Thoracic aorta (tissue), 2 donors: ENCODE measurements around the gene DCDC2B. TPM values are rescaled to one million over a fixed set of nuclear protein-coding genes. Genes with fewer than 3 reads are reported as not detected.
A peak's percentile ranks its signal among the peaks of the same experiment; 100 is the strongest.

Experiments used
- ATAC-seq: fragments of 150-250 bp; one replicate; pipeline ENCODE4 v1.8.0; 2017; ENCODE audit warnings: low read depth; ENCODE audit not compliant: insufficient number of reproducible peaks, low FRiP score
- DNase-seq: peaks from one replicate; pipeline ENCODE4 v3.0.0-alpha.2; 2020; ENCODE audit warnings: low spot score
- H3K27ac ChIP-seq, 2 donors: fragments of 200-600 bp; sonication (generic); 1 replicate in 1 of 2; 2 replicates in 1 of 2; pipeline ENCODE4 v1.5.1; 2016; ENCODE audit warnings: mild to moderate bottlenecking in 2 of 2, moderate library complexity in 2 of 2
- H3K27me3 ChIP-seq: fragments of 200-600 bp; sonication (generic); replicated peaks from 2 replicates; pipeline ENCODE4 v1.6.0; 2016; ENCODE audit warnings: mild to moderate bottlenecking; ENCODE audit not compliant: insufficient read depth
- H3K36me3 ChIP-seq: fragments of 200-600 bp; sonication (generic); one replicate; pipeline ENCODE4 v1.5.1; 2016
- H3K4me1 ChIP-seq, 2 donors: fragments of 200-600 bp; sonication (generic); 1 replicate in 1 of 2; 2 replicates in 1 of 2; pipeline versions ENCODE4 v1.5.1 to v1.6.0; 2016; ENCODE audit warnings: low read depth in 2 of 2, mild to moderate bottlenecking in 1 of 2; ENCODE audit not compliant: control insufficient read depth in 1 of 2
- H3K4me3 ChIP-seq: fragments of 200-600 bp; sonication (generic); 2 replicates; pipeline ENCODE4 v1.5.1; 2016; ENCODE audit warnings: mild to moderate bottlenecking
- H3K9me3 ChIP-seq: fragments of 200-600 bp; sonication (generic); 2 replicates; pipeline ENCODE4 v1.5.1; 2016
- total RNA-seq, 2 donors: library from RNA; depleted of rRNA; stranded (reverse); fragments of >200 nt; gene quantifications; one replicate each; pipeline versions ENCODE4 v1.1.0 to v1.2.3, GENCODE V29; 2016
- TF ChIP-seq, protein P1 (sequence below): fragments of 200-600 bp; sonication (generic); IDR thresholded peaks from one replicate; pipeline ENCODE4 v1.5.1; 2019; ENCODE audit warnings: antibody characterized with exemption

DCDC2B gene
- total RNA-seq, 2 donors from 2014 or later = not detected

DNA sequence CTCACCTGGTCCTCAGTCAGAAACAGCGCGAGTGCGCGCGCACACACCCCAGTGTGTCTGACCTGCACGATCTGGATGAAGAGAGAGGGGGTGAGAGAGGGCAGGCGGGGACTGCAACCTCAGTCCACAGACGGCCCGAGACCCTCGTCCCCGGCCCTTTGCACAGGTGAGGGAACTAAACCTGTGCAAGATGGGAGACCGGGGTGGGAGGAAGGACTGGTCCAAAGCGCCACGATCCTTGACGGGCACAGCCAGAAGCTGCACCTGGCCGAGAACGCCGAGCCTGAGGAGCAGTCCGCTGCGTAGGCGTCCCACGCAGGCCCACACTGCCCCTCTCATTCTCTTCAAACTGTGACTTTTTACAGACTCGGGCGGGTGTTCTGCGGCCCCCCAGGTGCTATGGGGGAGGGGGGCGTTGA lies 3.9 kb upstream of the DCDC2B start:
- H3K9me3 ChIP-seq = no peaks in the 10 kb centered on the region
- peaks cover 15 to 28% of the 10 kb centered on the region in 2 donors for H3K4me1 ChIP-seq
- no peaks in the 10 kb centered on the region for H3K36me3 ChIP-seq
- H3K4me3 ChIP-seq = peak overlapping the region; percentile 75
- no peak overlapping the region for H3K27ac ChIP-seq
- TF ChIP-seq, protein P1, sequence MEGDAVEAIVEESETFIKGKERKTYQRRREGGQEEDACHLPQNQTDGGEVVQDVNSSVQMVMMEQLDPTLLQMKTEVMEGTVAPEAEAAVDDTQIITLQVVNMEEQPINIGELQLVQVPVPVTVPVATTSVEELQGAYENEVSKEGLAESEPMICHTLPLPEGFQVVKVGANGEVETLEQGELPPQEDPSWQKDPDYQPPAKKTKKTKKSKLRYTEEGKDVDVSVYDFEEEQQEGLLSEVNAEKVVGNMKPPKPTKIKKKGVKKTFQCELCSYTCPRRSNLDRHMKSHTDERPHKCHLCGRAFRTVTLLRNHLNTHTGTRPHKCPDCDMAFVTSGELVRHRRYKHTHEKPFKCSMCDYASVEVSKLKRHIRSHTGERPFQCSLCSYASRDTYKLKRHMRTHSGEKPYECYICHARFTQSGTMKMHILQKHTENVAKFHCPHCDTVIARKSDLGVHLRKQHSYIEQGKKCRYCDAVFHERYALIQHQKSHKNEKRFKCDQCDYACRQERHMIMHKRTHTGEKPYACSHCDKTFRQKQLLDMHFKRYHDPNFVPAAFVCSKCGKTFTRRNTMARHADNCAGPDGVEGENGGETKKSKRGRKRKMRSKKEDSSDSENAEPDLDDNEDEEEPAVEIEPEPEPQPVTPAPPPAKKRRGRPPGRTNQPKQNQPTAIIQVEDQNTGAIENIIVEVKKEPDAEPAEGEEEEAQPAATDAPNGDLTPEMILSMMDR = no peak
- no peak for ATAC-seq
- no peak for DNase-seq
- H3K27me3 ChIP-seq = no peaks in the 10 kb centered on the region

DNA sequence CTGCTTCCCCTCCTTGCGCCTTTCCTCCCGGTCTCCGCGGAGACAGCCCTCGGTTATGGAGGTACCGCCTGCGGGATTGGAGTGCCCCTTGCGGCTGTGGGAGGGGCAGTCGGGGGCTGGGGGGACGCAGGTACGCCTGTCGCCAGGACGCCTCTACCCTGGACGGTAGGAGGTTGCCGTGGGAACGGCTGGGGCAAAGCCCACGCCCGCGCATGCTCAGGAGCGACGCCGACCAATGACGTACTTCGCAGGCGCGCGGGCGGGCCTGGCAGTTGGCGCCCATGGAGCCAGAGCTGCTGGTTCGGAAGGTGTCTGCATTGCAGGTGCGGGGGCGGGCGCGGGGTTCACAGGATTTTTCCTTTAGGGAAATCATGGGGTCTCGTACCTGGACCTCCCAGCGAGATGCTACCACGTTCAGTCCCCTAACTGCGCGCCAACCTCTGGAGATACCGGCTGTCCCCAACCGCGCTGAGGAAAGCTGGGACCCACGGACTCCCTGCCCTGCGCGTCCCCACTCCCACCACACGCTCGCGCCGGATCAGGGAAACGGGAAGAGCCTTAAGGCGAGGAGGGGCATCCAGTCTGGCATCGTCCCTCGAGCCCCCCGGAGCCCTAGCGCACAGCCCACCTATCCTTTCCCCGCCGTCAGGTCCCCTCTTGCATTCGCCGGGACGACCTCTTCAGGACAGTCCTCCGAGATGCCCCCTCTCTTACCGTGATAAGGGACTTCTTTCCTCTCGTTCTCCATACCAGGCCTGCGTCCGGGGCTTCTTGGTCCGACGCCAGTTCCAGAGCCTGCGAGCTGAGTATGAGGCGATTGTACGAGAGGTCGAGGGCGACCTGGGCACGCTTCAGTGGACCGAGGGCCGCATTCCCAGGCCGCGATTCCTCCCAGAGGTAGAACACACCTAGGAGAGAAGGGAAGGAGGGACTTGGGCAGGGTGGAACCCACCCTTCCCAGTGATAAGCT lies 3.2 kb upstream of the DCDC2B start, which contains the start of gene IQCC:
TSS of gene IQCC (plus strand) at position 271 of the 970 bp plus-strand sequence. CDS start at position 282, 11 bp downstream.
- peak; percentile 28 for DNase-seq
- no peak for ATAC-seq
- no peak within 1 kb of the TSS for H3K27ac ChIP-seq

DNA sequence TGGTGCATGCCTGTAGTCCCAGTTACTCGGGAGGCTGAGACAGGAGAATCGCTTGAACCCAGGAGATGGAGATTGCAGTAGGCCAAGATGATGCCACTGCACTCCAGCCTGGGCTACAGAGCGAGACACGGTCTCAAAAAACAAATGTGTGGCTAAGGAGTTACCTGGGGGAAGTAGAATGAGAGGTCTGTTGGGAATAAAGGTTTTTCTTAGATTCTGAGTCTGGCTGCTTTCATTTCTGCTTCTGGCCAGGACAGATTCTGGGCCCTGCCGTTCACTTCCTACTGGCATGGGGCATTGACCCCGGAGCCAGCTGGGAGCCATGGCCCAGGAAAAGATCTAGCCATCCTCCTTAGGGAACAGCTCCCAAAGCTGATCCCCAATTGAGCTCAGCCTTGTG lies 420 bp upstream of the DCDC2B start:
- H3K27ac ChIP-seq = no peak overlapping the region
- no peak for ATAC-seq

More for the DNA sequence above, 3.2 kb upstream of the DCDC2B start, which contains the start of gene IQCC:
- Histone ChIP-seq H3K27me3 (no peaks in the 10 kb centered on the region), H3K36me3 (no peaks in the 10 kb centered on the region), H3K9me3 (no peaks in the 10 kb centered on the region), H3K4me1 (peaks cover 14 to 25% of the 10 kb centered on the region in 2 donors), H3K4me3 (peak within 1 kb of the TSS; percentile 75)
- TF ChIP-seq, protein P1 = no peak

DNA sequence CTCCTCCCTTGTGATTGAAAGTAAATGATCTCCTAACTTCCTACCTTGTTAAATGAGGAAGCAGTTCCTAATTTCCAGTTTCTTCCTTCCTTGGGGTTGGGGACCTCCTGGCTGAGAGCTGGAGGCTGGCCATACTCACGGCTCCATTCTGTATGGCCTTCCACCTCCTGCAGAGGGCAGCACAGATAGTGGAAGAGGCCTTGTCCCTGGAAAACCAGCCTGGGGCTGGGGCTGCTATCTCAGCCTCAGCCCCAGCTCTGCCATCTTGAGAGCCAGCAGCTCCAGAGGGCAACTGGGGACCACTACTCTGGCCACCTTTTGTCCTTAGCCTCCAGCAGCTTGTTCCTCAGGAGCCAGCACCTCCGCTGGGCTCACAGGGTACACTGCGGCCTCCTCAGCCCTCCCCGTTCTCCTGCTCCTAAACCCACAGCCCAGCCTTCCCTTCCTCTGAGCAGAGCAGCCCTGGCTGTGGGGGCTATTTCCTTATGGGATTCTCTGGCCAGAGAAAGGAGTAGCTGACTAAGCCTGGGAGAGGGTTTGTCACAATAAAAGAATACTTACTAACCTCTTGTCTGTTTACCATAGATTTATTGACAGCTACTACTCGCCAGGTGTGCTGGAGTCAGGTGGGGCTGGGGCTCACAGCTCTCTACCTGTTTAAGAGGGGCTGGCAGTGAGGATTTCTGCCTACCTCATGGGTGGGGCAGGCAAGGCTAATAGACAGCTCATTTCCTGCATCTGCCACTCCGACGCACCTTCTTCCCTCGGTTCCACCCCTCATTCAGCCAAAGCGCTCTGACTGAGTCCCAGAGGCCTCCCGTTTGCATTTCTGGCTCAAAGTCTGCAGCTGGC lies 7.0 kb downstream of the DCDC2B start:
- DNase-seq (no peak), ATAC-seq (no peak)
- H3K9me3 ChIP-seq = no peaks in the 10 kb centered on the region
- TF ChIP-seq, protein P1 = peak; percentile 53
- H3K4me1 ChIP-seq = peaks cover 1 to 9% of the 10 kb centered on the region in 2 donors
- H3K36me3 ChIP-seq = peaks cover 31% of the 10 kb centered on the region
- H3K27ac ChIP-seq = no peak overlapping the region
- H3K4me3 ChIP-seq = no peak overlapping the region
- H3K27me3 ChIP-seq = no peaks in the 10 kb centered on the region

More for the DNA sequence above, 420 bp upstream of the DCDC2B start:
- H3K4me3 ChIP-seq = no peak overlapping the region
- no peaks in the 10 kb centered on the region for H3K27me3 ChIP-seq
- no peaks in the 10 kb centered on the region for H3K36me3 ChIP-seq
- no peaks in the 10 kb centered on the region for H3K9me3 ChIP-seq
- TF ChIP-seq, protein P1 = no peak
- H3K4me1 ChIP-seq = peaks cover 5 to 14% of the 10 kb centered on the region in 2 donors
- no peak for DNase-seq
